ENCODE measurements around the gene UGT8.

Gene UGT8

GRCh38 chr4:114691865-114692264 is 93.3 kb downstream of the UGT8 start:
- no peak for DNase-seq (ENCODE audit: low spot score)

- no peak for DNase-seq (ENCODE audit: low spot score)
These were observed 94.4 kb downstream of the UGT8 start for GRCh38 chr4:114692958-114693357.

- peak; percentile 51 for DNase-seq (ENCODE audit: low spot score)
These were observed 96.2 kb downstream of the UGT8 start for GRCh38 chr4:114694770-114695169.

- DNase-seq (ENCODE audit: low spot score) = no peak
These were observed 99.6 kb downstream of the UGT8 start for GRCh38 chr4:114698231-114698630.

- DNase-seq (ENCODE audit: low spot score) = no peak
These were observed 102.9 kb downstream of the UGT8 start for GRCh38 chr4:114701491-114701890.

GRCh38 chr4:114717432-114717831 is 118.8 kb downstream of the UGT8 start:
- no peak for DNase-seq (ENCODE audit: low spot score)

- no peak for DNase-seq (ENCODE audit: low spot score)
These were observed 126.5 kb downstream of the UGT8 start for GRCh38 chr4:114725066-114725465.

GRCh38 chr4:114727461-114727860 is 128.9 kb downstream of the UGT8 start:
- no peak for DNase-seq (ENCODE audit: low spot score)

All from kidney capillary endothelial cell (primary cell).